HG03039 (cell line): ENCODE measurements around the gene SLC33A1.

Source experiments
- ATAC-seq: cut with Tn5 transposase; IDR thresholded peaks from one replicate; pipeline ENCODE4 v1.9.1; 2021; ENCODE audit warnings: mild to moderate bottlenecking, moderate library complexity; ENCODE audit not compliant: unreplicated experiment

The SLC33A1 gene

GRCh38 chr3:155792532-155792931, 61.7 kb downstream of the SLC33A1 start:
- no peak for ATAC-seq

- no peak for ATAC-seq
These were observed 63.0 kb downstream of the SLC33A1 start for GRCh38 chr3:155791190-155791589.

- ATAC-seq: no peak
These were observed 63.8 kb downstream of the SLC33A1 start for GRCh38 chr3:155790272-155790925.

DNA sequence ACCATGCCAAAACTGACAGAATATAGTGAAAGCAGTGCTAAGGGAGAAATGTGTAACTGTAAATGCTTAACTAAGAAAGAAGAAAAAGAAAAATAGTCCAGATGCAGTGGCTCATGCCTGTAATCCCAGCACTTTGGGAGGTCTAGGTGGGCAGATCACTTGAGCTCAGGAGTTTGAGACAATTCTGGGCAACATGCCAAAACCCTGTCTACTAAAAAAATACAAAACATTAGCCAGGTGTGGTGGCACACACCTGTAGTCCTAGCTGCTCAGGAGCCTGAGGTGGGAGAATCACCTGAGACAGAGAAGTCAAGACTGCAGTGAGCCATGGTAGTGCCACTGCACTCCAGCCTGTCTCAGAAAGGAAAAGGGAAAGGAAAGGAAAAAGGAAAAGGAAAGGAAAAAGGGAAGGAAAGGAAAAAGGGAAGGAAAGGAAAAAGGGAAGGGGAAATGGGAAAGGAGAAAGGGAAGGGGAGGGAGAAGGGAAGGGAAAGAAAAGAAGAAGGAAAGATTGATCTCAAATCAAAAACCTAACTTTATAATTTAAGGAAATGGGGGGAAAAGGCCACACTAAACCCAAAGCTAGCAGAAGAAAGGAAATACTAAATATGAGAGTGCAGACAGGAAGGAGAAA, 68.4 kb downstream of the SLC33A1 start:
- ATAC-seq: no peak

DNA sequence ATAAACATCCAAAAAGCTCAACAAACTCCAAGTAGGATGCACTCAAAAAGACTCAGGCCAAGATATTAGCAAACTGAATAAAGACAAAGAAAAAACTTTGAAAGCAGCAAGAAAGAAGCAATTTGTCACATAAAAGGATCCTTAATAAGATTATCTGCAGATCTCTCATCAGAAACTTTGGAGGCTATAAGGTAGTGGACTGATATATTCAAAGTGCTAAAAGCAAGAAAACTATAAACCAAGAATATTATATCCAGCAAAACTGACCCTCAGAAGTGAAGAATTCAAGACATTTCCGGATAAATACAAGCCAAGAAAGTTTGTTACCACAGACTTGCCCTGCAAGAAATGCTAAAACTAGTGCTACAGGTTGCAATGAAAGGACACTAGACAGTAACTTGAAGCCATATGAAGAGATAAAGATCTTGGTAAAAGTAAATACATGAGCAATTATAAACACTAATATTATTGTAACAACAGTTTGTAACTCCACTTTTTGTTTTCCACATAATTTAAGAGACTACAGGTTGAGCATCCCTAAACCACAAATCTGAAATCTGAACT, 71.8 kb downstream of the SLC33A1 start:
- ATAC-seq: no peak

DNA sequence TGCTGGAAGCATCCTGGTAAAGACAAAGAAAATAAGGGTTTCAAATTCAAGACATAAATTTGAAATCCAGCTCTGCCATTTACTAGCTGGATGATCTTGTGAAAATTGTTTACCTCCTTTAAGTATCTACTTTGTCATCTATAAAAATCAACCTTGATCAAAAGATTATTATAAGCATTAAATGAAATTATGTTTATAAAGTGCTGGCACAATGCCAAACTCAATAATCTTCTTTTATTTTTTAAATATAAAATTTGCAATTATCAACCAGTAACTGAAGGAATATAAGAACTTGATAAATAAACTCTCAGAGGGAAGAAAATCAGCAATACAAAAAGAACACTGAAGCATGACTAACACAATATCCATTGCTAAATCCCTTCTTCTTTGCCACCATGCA, 73.9 kb downstream of the SLC33A1 start:
- no peak for ATAC-seq

DNA sequence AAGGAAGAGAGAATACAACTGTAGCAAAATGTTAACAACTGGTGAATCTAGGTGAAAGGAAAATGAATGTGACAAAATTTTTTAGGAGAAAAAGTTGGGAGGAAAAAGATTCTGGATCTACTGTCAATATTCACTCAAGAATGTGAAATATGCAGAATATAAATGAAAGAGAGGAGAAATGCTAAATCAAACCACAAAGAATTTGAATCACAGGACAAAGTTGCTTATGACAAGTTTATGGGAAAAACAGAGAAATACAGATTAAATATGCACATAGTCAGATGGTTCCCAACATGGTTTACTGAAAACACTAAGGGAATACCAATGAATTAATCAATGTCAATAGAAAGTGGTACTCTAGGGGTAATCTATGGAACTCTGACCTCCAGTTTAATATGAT, 75.8 kb downstream of the SLC33A1 start:
- ATAC-seq: no peak

DNA sequence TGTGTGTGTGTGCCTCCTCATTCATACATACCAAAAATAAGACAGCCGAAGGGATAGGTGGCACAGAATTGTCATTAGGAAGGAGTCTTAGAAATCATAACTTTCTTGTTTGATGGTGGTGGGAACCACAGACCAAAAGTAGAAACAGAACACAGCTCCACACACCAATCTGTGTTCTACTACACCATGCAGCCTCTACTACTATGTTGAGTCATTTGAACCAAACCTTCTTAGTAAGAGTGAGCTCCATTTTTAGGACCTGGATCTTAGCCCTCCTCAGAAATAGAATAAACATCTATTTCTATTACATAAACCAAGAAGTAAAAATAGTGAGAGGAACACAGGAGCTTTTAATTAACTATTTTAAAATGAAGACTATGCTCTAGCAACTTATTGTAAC, 81.4 kb downstream of the SLC33A1 start:
- no peak for ATAC-seq

- ATAC-seq: no peak
These were observed 83.1 kb downstream of the SLC33A1 start for GRCh38 chr3:155771126-155771525.
